Kidney epithelial cell (primary cell): ENCODE measurements around the gene DCTD. TPM values are rescaled to one million over a fixed set of nuclear protein-coding genes. Genes with fewer than 3 reads are reported as not detected.
A peak's percentile ranks its signal among the peaks of the same experiment; 100 is the strongest.

Experiments
- DNase-seq: peaks from one replicate; pipeline ENCODE4 v3.0.0-alpha.2; 2010; ENCODE audit warnings: low read depth
- H3K27me3 ChIP-seq: 2 replicates; pipeline ENCODE4 v1.6.0; 2011; ENCODE audit warnings: low read length; ENCODE audit not compliant: control insufficient read depth, insufficient read depth
- H3K36me3 ChIP-seq: 2 replicates; pipeline ENCODE4 v1.5.1; 2011; ENCODE audit warnings: low read length; ENCODE audit not compliant: control insufficient read depth, insufficient read depth
- H3K4me3 ChIP-seq: 2 replicates; pipeline ENCODE4 v1.5.1; 2011; ENCODE audit warnings: low read depth, mild to moderate bottlenecking, control low read depth, low read length
- CTCF ChIP-seq: IDR thresholded peaks from 2 replicates; pipeline ENCODE4 v1.5.1; 2011; ENCODE audit warnings: mild to moderate bottlenecking, moderate library complexity, low read length, control low read depth, inconsistent platforms; ENCODE audit not compliant: insufficient read depth, poor library complexity, severe bottlenecking
- total RNA-seq: library from RNA; depleted of rRNA; stranded (reverse); fragments of >200 nt; gene quantifications from 2 replicates; pipeline ENCODE4 v1.2.3, GENCODE V29; 2015

Gene DCTD
- total RNA-seq, 1 donor from 2014 or later, result 116 TPM

GRCh38 chr4:182924497-182924896 is 7.3 kb upstream of the DCTD start:
- no peak overlapping the region for H3K4me3 ChIP-seq
- no peak for TF ChIP-seq CTCF
- DNase-seq, result no peak
- H3K36me3 ChIP-seq, result no peaks in the 10 kb centered on the region
- no peaks in the 10 kb centered on the region for H3K27me3 ChIP-seq

GRCh38 chr4:182923796-182924340 is 6.7 kb upstream of the DCTD start:
- DNase-seq, result no peak
- H3K27me3 ChIP-seq, result no peaks in the 10 kb centered on the region
- no peaks in the 10 kb centered on the region for H3K36me3 ChIP-seq
- no peak overlapping the region for H3K4me3 ChIP-seq
- TF ChIP-seq CTCF, result no peak

- Histone ChIP-seq H3K4me3 (no peak overlapping the region), H3K36me3 (no peaks in the 10 kb centered on the region), H3K27me3 (no peaks in the 10 kb centered on the region)
- TF ChIP-seq CTCF, result no peak
- no peak for DNase-seq
Measured at GRCh38 chr4:182923366-182923765, 6.2 kb upstream of the DCTD start.

GRCh38 chr4:182922501-182923284 is 5.5 kb upstream of the DCTD start:
- DNase-seq, result peak; percentile 25
- TF ChIP-seq CTCF, result no peak
- no peak overlapping the region for H3K4me3 ChIP-seq
- H3K27me3 ChIP-seq, result no peaks in the 10 kb centered on the region
- no peaks in the 10 kb centered on the region for H3K36me3 ChIP-seq

- no peak for TF ChIP-seq CTCF
- H3K4me3 ChIP-seq, result no peak overlapping the region
- DNase-seq, result no peak
- H3K36me3 ChIP-seq, result no peaks in the 10 kb centered on the region
- H3K27me3 ChIP-seq, result no peaks in the 10 kb centered on the region
Measured at GRCh38 chr4:182921608-182922007, 4.4 kb upstream of the DCTD start.
